HK-2 (cell line): ENCODE measurements around the gene PCARE.

Experiments used
- DNase-seq: peaks from one replicate; pipeline ENCODE4 v3.0.0-alpha.2; 2018; ENCODE audit not compliant: unreplicated experiment

The PCARE gene

DNA sequence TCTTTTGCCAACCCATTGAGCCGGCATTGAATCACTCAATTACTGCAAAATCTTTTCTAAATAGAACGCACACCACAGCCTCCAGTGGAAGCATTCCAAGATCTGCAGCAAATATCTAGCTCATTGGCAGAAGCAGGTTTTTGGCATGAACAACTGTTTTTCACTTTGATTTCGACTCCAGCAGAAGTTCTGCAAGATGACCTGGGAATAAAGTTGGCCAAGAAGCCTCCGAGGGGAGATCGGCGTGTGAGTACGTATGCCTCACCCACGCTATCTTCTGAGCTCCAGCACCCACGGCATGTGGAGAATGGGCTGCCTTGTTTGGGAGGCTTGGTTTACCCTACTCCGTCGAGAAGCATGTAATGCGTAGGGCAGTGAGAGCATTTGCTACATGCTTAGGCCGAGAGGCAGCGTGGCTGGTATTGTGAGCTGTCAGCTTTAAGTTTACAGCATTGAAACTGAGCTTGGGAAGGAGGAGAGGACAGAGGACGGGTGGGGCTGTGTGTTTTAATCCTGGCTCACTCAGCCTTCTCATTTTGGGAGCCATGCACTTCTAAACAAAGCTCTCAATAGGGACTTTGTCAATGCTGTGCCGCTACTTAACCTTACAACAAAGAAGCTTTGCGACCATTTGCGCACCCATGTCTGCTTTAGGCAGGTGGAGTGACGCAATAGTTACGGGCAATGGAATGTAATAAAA is 10.5 kb downstream of the PCARE start:
- no peak for DNase-seq

DNA sequence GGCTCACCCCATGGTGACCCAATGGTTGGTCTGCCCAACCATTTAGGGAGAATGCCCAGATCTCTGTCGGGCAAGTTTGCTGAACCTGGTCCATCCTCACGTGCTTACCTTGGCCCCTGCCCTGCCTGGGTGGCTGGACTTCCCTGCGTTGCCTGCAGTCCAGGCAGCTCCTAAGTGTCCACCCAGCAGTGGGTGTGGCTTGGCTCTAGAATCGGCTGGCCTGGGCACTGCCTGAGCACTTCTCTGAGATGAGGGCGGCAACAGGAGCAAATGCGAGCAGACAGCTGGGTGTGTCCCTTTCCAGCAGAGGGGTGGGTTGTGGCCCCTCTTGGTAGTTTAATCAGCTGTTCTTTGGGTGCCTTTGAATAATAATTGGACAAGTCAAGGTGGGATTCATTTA is 11.3 kb downstream of the PCARE start:
- DNase-seq: no peak

DNA sequence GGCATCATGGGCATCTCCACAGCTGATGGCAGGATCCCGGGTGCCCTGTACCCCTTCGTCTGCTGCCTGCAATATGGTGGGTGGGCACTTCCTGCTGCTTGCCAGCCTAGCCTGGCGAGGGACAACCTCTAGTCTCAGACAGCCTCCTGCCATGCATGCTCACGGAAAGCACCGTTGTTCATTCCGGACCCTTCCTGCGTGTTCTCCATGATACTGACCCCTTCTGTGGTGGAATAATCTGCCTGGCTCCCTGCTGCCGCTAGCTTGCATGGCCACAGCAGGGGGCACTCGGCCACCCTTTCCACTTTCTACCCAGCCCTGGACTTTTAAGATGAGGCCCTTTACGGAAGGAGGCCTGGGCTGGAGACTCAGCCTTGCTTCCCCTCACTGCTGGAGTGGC is 12.0 kb downstream of the PCARE start:
- DNase-seq: no peak

DNA sequence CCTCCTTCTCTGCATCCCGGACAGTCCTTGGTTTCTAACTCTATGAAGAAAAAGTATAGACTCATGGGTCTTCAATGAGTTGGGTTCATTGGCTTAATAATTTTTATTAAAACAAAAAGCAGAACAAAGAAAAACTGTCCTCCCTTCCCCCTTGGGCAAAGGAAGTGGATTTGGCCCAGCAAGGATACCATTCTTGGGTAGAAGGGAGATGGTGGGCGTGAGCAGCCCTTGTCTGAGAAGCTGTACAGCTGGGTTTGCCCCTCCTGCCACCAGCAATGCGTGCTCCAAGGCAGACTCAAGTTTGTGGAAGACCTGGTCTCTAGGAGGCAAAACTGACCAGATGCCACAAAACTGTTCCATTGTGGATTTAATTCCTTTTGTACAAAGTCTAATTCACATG is 12.7 kb downstream of the PCARE start:
- DNase-seq: no peak

DNA sequence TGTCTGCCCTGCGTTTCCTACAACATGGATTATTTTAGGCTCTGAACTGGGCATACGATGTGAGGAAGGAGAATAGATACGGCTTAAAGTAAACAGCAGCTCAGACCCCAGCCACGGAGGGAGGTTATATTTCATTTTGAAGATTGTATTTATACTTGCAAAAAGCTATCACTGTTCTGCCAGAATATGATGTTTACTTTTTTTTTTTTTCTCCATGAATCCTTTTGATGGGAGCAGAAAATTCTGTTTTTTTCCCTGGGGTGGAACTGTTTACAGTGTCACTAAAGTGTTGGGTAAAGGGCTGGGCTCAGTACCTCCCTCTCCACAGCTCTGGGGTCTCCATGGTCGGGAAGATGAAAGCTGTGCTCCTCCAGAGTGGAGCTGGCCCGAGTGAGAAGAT is 13.1 kb downstream of the PCARE start:
- DNase-seq: no peak

DNA sequence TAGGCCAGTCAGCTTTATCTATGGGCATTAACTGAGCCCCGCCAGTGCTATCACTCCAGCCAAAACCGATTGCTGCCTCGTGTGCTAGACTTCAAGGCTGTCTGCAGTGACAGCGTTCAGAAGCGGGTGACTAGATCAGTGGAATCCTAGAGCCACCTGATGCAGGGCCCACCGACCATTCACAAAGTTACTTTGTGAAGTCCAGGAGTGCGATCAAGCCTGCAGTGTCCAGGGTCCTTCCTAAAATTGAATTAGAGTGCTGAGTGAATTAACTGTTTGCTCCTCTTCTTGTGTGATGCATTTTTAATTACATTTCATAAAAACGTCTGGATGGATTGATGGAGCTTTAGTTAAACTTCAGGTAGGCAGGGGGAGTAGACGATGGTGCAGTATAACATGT is 13.9 kb downstream of the PCARE start:
- DNase-seq: no peak

DNA sequence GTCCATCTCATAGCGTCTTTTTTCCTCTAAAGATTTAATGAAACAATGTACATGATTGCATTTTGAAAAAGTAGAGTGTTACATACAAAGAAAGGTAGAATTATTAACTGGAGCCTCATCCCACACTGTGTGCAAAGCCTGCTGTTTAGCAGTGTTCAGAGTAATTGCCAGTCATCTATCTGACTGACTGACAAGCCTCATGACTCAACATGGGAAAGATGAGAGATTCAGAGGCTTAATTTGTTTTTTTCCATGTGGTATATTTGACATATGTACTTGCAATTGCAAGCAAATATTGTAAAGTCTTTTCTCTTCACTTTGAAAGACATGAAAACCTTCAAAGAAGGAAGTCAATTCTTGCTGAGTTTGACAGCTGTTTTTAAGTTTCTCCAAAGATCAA is 14.7 kb downstream of the PCARE start:
- DNase-seq: no peak

DNA sequence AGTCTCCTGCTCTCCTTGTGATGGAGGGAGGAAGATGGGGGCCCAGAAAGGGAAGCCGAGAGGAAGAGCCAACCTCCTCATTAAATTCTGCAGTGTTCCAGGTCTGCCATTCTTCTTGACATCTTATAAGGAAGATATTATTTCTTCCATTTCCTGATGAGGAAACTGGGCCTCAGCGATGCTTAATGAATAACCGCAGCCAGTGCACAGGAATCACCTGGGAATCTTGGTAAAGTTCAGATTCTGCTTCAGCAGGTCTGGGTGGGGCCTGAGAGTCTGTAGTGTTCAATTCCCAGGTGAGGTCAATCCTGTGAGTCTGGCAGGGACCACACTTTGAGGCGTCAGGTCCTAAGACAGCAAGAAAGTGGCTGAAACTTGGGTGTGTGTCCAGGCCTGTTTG is 17.3 kb downstream of the PCARE start:
- DNase-seq: no peak

DNA sequence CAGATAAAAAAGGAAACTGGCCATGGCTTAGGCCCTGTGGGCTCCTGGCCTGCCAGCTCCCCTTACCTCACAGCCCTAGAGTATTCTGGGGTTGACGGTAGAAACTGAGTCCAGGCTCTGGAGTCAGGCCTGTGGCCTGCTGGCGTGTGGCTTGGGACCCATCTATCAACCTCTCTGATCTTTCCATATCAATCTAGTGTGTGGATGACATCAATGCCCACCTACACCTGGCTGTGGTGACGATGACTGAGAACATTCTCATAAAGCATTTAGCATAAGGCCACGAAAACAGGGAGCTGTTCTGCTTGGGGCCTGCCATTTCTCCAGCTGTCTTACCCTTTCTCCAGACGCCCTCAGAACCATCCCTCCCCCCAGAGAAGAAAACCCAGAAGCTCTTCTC is 17.9 kb downstream of the PCARE start:
- DNase-seq: no peak

DNA sequence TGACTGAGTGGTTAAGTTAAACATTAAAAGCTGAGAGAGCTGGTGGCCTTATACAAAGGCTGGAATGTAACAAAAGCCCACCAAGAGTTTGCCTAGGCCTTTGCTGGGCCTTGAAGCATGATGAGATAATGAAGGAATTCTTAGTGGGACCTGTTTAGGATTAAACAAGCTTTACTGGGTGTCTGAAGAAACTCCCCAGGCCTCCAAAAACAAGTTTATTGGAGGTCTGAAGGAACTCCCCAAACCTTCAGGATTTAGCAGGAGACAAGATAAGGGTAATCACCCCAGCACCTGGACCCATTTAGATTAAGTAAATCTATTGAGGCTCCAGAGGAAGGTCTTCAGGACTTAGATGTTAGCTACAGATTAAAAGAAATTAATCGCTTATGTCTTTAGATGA is 18.7 kb downstream of the PCARE start:
- DNase-seq: no peak

DNA sequence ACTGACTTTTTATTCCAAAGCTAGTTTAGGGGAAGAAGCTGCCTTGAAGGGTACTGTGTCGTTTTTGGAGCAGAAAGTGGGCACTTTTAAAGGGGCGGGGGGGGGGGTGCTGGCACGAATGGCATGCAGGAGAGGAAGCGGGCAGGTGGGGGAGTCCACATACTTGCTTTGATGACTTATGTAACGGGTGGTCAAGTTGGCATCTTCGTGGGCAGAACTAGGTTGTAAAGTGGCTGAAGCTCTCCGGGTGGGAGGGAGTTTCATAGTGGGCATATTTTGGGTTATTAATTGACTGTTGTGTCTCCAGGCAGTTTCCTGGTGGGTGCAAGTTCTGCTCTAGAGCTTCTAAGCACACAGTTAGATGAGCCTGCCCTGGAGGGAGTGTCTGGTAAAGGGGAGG is 19.9 kb downstream of the PCARE start:
- DNase-seq: no peak

DNA sequence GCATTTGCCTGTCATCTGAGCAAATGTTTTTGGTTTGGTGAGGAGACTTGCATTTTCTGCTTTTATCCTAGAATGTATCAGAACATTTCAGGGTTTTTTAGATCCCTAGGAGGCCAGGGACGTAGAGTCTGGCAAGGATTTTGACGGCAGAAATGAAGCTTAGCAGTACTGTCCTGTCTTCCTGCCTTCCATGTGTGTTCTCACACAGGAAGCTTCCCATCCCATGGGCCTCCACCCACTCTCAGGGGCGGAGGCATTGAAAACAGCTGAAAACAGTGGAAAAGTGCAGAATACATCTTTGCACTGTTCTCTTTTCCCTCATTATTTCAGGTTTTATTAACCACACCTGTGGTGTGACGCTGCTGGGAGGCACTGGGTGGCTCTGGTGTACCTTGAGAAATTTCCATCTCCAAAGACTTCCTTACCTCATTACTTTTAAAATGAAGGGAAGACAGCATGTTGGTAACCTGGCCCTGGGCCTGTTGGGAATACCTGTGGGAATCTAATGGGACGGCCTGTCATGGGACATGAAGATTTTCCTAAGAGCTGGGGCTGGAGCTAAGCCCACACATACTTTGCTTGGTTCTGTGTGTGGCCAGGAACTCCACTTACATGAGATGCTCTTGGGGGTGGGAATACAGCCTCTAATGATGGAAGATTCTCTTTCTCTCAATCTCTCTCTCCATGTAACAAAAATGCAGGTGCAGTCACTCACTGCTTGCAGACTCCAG is 20.5 kb downstream of the PCARE start:
- DNase-seq: no peak

DNA sequence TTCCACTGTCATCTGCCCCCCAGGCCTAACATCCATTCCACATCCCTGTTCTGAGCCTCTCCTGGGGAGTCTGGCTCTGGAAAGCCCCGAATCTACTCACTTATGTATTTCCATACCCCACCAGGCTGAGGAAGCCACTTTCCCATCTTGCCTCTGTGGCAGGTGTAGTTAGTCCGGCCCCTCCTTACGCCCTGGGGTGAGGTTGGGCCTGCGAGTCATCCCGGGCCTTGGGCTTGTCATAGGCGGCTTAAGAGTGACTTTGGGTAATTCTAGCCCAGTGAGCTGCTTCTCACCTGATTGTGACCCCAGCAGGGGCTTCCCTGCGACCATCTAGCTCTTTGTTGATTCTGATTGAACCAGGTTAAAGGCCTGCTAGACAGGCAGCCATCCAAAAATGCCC is 21.1 kb downstream of the PCARE start:
- DNase-seq: no peak

DNA sequence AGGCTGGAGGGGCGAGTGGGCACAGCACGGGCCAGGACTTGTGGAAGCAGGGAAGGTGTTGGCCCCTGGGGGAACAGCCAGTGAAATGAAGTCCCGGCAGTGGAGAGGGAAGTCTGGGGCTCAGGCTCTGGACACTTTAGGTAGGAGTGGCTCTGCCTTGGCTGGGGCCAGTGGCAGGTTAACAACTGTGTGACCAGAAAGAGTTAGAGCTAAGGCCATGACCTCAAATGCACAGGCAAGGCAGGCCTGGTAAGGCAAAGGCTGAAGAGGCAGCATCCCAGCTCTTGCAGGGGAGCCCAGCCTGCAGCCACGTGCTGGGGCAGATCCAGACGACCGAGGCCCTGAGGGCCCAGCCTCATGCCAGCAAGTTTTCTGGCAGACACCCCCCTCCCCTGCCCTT is 21.5 kb downstream of the PCARE start:
- DNase-seq: no peak

DNA sequence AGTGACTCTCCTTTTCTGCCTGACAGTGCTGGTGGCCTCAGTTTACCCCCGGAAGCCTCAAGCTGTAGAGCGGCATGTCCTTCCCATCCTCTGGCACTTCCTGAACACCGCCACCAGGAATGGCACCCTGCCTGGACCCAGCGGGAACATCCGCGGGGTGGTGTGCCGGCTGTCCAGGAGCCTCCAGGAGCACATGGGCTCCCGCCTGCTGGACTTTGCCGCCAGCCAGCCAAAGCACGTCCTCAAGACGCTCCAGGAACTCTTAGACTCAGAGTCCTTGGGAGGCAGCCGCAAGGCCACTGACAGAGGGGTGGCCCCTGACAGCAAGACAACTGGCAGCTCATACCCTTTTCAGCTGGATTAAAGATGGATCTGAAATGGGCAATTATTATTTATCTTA is 22.6 kb downstream of the PCARE start:
- DNase-seq: no peak

DNA sequence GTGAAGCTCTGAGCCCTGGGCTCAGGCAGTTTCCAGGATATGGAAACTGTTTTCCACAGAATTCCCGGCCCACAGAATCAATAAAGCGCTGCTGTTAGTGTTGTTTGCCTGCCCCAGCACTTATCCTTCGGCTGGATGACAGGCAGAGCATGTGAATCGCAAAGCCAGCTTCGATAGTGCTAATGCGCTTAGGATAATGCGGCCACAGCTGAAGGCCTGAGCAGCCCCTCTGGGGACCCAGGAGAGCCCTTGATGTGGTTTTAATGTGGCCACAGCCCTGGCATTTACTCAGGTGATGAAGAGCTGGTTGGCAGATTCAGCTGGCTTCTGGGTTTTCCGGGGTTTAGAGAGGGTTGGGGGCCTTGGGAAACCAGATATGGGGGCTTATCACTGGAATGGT is 23.7 kb downstream of the PCARE start:
- no peak for DNase-seq

DNA sequence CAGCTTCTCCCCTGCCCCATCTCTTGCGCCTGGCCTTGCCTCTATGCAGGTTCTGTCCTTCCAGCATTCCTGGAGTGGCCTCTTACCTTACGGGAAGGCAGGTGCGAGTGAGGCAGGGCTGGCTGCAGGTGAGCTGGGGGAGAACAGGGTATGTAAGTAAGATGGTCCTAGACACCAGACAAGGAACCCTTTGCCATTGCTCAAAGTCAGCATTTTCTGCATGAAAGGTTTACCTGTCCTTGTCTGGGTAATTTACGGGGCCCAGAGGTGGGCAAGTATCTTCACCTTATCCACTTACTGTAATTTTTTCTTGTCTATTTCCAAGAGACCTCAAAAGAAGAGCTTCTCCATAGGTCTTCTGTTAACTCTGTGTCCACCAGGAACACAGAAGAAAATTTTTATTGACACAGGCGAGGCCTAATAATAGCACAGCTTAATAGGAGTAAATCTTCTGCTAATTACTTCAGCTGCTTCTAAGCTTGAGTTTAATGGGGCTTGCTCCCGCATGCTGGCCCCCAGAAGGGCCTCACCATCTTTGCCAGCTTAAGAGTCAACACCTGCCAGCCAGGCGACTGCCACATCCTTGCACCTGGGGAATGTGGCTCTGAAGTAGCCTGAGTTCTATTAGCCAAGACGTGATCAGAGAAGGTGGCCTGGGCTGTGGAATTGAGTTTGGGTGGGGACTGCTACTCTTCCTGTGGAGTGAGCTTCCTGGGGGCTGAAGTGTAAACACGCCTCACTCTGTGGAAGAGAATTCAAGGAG is 27.1 kb downstream of the PCARE start:
- DNase-seq: no peak

DNA sequence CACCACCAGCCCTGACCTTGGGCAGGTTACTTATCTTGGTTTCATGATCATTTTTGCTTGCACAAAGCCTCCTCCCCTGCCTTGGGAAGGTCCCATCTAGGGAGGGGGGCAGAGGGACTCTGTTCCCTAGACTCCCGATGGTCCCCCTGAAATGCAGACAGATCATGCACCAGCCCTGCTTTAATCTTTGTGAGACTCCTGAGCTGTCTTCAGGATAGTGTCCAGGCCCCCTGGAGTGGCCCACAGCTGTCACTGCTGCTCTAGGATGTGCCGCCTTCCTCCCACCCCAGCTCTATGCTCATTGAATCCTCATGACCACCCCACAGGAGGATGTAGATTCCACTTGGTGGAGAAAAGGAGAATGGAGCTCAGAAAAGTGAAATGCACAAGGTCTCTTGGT is 28.0 kb downstream of the PCARE start:
- DNase-seq: no peak

DNA sequence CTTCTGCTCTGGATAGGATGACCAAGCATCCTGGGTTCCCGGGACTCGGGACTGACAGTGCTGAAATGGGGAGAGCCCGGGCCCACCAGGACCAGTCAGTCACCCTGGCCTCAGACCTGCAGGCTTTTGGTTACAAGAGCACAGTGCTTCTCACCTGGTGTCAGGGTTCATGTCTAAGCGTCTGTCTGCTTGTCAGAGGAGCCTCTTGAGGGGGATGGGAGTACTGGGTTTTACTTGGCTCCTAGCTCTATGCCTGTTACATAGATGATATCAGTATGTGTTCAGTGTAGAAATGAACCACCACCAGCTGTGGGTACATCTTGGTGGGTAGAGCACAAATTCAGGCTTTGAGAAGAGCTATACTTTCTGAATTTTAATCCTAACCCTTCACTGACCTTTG is 29.9 kb downstream of the PCARE start:
- DNase-seq: no peak

DNA sequence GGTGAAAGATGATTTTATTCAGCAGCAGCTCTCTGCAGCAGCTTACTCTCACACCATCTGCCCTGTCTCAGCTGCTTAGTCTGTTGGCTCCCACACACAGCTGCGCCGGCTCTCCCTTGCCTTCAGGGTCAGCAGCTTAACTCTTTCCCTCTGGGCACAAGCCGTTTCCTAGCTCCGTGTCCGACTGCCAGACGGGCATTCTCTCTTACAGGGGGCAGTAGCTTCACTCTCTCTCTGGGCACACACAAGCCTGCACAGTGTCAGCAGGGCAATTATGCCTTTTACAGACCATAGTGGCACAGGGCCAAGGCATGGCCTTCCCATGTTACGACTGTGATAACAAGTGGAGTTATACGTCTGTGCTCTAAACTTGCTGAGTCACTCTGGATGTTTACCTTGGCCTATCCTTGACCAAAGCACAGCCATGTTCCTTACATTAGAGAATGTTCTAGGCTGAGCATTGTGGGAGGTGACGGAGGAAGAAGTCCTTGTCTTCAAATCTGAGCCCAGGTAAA is 31.7 kb downstream of the PCARE start:
- DNase-seq: no peak

DNA sequence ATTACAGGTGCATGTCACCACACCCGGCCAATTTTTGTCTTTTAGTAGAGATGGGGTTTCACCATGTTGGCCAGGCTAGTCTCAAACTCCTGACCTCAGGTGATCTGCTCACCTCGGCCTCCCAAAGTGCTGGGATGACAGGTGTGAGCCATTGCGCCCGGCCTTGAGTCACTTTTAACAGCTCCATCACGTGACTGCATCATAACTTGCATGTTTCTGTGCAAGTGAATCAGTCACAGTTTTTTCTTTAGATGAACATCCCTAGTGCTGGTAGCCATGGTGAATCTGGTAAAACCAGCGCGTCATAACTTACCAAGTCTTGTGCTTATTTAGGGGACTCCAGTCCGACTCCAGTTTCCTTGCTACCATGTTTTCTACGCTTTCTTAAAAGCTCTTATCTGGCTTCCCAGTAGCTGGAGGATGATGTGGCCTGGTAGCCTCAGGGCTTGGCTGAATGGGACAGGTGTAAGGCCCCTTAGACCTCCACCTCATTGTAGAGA is 33.1 kb downstream of the PCARE start:
- no peak for DNase-seq

DNA sequence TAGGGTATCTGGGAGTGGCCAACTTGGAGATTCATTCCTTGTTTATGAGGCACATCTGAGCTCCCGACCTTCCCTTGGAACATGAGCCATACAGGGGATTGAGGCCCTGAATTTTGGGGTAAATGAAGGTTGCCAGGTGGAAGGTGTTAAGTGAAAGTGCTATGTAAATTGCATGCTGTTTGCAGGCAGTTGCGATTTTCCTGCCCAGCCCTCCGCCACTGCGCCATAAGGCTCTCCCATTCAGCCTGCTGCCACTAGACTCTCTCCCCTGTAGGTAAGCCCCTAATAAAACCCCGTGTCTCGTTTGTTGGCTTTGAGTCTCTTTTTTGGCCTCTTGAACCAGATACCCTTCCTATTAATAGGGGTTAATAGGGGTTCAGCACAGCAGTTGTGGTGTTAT is 33.8 kb downstream of the PCARE start:
- DNase-seq: no peak
